ENCODE measurements around the gene ME1.
"Not testable (repeated sequence)": the region's sequence is repeated elsewhere in the genome, so short reads cannot be mapped to it uniquely, and the experiment has no call there.

The ME1 gene

DNA sequence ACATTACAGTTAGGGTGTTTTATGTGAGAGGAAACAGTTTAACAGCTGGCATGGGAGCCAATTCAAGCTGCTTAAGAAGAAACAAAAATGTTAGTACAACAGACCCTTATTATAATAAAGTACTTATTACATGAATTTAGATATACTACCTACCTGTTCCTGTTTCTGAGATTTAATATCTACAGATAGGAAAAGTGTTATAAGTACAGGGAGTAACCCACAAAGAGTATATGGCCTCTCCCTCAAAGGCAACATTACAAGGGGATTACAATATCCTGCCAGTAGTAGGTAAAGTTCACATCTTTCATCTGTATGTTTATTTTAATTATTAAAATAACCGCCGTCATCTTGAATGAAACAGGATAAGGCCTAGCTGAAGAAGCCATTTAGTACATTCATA is 1.8 kb upstream of the ME1 start:
- in situ Hi-C loops (cut with MboI; ENCODE audit: low sequenced_read_pairs) = no loop called here

DNA sequence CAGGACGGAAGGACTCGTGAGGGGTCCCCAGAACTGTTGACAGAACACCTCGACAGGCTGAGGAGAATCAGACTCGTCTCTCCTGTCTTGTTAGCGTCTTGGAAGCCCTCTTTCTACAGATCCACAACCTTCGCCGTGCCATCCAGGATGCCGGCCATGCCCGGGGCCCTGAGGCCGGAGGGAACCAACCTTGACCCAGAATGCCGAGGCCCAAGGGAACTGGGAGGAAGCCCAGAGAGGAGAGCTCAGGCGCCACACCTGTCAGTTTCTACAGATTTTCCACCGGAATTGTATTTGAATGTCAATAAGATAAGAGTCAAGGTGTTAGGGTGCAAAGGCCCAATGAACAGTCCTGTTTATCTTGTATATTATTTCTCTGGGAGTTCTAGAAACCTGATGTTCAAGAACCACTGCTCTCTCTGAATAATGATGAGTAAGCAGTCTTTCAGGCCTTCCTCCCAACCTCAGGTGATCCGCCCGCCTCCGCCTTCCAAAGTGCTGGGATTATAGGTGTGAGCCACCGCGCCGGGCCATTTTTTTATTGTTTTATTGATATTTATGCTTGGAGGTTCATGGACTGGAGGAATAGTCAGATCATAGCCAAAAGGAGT is 799 bp upstream of the ME1 start:
- in situ Hi-C loops (cut with MboI; ENCODE audit: low sequenced_read_pairs) = no loop called here

DNA sequence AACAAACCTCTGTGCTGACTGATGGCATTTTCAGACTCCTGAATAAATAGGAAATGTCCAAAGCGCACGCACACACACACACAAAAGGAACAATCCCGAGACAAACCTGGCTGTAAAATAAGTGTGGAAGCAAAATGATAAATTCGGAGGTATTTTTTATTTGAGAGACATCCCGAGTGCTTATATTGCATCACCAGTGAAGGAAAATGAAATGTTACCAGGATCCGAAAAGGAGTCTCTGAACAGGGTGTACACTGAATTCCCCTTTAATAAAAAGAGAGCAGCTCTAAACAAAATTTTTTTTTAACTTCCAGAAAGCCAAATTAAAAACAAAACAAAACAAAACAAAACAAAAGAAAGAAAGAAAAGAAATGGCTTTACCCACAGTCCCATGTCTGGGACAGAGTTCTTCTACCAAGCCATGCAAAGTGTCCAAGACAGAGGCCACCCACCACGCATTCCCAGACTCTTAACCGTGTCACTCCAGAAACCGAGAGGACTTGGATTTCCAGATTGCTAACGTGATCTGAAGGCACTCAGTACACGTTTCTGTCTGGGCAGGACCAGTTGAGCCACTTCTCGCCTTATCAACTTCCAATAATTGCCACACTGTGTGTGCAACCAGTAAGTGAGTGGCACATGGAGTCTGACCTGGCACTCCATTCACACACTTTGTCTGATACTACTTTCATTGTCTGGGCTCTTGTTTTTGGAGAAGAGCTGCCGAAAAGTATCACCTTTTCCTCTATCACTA is 817 bp downstream of the ME1 start:
- in situ Hi-C loops (cut with MboI; ENCODE audit: low sequenced_read_pairs) = no loop called here

DNA sequence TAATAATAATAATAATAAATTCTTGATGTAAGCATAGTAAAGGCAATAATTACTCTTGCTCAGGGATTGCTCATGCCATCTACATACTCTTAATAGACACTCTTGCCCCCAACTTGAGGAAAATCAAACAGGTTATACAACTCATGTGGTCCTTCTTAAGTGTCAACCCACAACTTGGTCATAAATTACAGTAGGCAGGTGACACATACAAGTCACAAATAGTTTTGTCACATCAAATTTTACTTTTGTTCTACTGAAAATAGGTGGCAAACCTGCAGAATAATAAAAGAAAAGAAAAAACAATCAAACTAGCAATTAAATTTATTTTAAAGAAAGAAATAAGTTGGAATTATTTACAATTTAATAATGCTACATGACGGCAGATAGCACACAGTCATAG is 1.6 kb downstream of the ME1 start:
- in situ Hi-C loops (cut with MboI; ENCODE audit: low sequenced_read_pairs) = no loop called here

DNA sequence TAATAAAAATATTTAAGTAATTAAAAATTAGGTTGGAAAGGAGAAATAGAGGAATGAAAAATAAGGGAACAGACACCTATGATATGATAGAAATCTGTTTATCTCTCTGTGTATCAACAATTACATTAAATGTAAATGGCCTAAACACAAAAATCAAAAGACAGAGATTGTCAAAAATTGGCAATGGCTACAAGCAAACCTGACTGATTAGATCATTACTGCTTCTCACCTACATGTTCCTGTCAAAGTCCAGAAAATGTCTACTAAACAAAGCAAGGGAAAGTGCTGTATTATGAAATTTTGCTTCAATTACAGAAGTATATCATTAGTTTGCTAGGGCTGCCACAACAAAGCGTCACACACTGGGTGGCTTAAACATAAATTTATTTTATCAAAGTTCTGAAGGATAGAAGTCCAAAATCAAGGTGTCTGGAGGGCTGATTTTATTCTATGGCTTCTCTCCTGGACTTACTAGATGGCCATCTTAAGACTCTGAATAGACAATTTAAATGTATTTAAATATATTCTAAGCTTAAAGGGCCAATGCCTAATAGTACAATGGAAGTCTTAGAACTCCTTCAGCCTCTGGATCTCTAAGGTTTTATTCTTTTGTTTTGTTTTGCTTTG is 6.3 kb downstream of the ME1 start:
- in situ Hi-C loops (cut with MboI; ENCODE audit: low sequenced_read_pairs) = no loop called here

DNA sequence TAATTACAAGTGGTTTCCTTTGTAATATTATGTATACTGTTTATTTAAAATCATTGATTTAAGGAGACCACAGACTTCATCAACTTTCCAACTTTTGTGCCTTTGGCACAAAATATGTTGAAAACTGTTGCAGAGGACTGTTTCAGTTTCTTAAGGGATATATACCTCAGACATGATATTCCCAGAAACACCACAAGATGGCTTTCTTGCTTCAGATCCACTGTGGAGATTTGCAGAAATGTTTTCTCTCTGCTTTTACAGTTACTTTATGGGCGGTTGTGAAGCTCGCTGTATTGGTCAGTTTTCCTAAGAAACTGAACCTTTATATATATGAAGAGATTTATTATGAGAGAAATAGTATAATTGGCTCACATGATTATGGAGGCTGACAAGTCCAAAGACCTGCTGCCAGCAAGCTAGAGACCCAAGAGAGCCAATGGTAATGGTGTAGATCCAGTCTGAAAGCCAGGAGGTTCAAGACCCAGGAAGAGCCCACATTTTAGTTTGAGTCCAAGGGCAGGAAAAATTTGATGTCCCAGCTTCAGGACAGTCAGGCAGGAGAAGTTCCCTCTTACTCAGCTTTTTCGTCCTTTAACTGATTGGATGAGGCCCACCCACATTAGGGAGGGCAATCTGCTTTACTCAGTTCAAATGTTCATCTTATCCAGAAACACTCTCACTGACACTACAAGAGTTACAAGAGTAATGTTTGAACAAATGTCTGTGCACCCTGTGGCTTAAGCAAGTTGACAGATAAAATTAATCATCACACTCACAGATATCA is 12.8 kb downstream of the ME1 start:
- in situ Hi-C loops (cut with MboI; ENCODE audit: low sequenced_read_pairs) = no loop called here

DNA sequence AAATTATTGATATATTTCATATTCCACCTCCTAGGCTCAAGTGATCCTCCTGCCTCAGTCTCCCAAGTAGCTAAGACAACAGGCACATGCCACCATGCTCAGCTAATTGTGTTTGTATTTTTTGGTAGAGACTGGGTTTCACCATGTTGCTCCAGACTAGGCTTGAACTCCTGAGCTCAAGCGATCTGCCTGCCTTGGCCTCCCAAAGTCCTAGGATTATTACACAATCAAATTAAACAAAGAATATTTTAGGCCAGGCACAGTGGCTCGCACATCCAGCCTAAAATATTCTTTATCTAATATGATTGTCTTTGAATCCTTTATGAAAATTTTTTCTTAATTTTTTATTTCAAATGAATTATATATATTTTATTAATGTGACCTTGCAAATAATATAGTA is 17.8 kb downstream of the ME1 start:
- in situ Hi-C loops (cut with MboI; ENCODE audit: low sequenced_read_pairs) = loop anchor here (5.0 kb wide), 1 partner anchor 99 kb away; the partner anchor contains the start of gene PRSS35

DNA sequence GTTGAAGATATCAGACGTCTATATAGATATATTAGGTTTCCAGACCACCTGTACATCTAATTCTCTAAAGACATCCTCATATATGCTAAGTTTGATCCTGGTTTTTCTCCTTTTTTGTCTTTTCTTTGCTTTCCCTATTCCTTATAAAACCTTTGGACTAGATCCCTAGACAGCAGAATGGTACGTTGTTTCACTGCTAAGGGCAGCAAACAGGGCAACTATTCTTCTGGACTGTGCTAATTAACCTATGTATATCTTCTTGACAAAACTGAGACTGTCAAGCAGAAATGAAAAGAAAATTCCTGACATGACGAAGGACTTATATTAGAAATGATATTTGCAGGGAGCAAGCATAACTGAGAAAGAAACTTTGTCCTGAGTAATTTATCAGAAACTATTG is 19.1 kb downstream of the ME1 start:
- in situ Hi-C loops (cut with MboI; ENCODE audit: low sequenced_read_pairs) = loop anchor here (5.0 kb wide), 1 partner anchor 101 kb away; the partner anchor contains the start of gene PRSS35

DNA sequence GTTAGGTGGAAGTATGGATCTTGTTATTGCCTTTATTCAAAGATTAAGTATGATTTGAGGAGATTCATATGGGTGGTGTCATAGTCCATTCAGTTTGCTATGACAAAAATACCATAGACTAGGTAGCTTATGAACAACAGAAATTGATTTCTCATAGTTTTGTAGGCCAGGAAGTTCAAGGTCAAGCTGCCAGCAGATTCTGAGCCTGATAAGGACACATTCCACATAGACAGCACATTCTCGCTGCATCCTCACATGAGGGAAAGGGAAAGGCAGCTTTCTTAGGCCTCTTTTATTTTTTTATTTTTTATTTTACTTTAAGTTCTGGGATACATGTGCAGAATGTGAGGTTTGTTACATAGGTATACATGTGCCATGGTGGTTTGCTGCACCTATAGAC is 27.7 kb downstream of the ME1 start:
- in situ Hi-C loops (cut with MboI; ENCODE audit: low sequenced_read_pairs) = no loop called here

DNA sequence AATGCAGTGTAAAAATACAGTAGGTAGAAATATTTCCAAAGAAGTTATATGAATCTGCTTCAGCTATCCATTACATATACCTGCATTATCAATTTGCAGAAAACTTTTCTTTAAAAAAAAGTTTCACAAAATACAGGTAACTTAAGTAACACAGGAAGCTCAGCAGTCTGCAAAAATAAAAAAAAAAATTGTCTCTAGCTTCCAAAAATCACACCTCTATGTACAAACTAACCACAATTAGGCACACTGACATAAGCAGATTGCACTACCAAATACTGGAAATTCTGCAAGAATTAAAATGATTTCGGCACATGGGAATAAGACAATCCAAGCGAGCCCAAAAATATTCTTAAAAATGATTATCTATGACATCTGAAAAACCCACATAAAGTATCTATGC is 41.2 kb downstream of the ME1 start:
- in situ Hi-C loops (cut with MboI; ENCODE audit: low sequenced_read_pairs) = no loop called here

DNA sequence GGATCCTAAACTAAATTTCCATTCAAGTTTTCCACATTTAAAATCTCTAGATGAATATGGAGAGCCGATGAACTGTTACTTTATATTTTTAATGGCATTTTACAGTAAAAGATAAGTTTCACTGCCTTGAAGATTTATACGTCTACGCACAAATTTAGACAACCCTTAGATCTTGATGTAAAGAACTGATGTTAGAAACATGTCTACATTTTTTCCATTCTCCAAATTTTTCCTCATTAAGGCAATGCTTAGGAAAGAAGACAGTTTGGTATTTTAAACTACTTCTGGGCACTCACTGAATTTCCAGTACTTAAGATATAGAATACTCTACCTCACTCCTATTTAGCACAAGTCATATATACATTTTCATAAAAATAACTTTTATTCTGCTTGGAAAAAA is 45.4 kb downstream of the ME1 start:
- in situ Hi-C loops (cut with MboI; ENCODE audit: low sequenced_read_pairs) = no loop called here

DNA sequence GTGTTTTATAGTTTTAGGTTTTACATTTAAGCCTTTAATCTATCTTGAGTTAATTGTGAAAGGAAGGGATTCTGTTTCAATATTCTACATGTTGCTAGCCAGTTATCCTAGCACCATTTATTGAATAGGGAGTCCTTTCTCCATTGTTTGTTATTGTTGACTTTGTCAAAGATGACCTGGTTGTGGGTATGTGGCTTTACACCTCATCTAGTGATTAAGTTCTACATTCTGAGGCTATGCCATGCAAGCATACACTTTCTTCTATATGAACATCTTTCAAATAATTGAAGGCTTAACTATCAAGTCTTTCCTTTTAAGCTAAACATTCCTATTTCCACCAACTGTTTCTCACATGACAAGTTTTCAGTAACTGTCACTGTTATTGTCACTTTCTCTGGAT is 46.1 kb downstream of the ME1 start:
- in situ Hi-C loops (cut with MboI; ENCODE audit: low sequenced_read_pairs) = no loop called here

DNA sequence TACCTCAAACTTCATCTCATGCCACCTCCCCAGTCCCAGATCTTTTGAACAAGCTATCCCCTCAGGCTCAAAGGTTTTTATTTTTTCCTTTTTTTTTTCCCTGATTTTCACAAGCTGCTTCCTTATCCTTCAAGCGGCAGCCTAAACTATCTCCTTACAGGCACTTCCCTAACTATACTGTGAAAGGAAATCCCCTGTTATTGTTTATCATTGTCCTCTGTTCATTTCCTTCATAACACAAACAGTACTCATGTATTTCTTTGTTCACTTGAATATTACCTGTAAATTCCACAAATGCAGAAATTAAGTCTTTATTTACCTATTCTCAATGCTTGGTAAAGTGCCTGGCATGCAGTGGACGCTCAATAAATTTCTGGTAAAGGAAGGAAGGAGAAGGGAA is 48.9 kb downstream of the ME1 start:
- in situ Hi-C loops (cut with MboI; ENCODE audit: low sequenced_read_pairs) = no loop called here

DNA sequence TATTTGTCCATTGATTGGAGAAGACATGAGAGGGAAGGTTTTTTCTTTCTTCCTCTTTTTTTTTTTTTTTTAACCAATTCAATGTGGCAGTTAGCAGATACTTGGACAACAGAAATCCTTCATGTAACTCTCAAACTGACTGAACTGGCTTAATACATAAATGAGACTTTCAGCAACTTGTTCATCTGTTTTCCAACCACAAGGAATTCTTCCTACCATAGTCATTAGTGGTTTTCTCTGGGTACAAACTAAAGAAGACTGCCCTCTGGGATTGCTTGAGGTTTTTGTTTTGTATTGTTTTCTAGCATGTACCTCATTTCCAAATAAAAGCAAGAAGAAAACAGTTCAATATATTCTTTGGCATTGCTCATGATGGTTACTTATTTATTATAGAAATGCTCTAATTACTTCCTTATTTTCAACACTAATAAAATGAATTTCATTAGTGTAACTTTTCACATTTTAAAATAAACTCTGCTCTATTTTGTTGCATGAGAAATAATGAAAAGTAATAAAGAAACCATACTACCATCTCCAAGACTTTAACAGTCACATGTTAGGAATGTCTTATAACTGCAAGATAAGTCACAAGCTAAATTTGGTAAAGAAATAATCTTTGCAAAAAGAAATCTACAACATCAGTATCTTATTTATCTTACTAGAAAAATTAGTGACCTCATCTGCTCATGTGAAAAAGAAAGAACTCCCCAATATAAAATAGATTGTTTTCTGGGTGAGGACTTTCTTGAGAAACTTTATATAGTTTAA is 52.0 kb downstream of the ME1 start:
- in situ Hi-C loops (cut with MboI; ENCODE audit: low sequenced_read_pairs) = no loop called here

DNA sequence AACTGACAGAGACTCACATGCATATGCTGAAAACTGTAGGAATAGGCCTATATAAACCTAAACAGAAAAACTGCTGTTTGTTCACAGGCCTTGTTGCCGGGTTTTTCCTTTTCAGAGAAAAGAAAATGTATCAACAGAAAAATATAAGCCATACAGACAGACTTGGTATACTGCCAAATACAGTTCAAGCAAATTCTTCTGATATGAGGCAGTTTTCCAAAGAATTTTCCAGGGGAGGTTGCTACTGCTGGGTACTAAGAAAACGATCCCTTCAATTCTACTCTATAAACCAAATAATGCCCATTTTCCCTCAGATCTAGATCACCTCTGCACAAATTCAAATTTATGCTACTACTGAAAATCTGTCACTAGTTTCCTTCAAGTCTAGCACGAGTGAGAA is 59.4 kb downstream of the ME1 start:
- in situ Hi-C loops (cut with MboI; ENCODE audit: low sequenced_read_pairs) = no loop called here

DNA sequence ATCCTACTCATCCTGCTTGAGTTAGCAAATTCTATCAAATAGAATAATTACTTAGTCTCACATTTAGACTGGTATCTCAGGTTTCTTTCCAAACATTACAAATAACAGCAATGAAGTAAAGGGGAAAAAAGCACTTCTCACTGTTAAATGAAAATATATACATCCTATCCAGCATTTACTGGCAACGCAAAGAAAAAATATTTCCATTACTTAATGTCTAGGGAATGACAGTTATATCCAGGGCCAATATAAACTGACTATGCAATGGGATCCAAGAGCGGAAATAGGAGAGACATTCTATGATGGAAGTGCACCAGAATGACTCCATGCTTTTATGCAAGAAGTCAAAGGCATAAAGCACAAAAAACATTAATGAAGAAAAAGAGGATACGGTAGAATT is 60.3 kb downstream of the ME1 start:
- in situ Hi-C loops (cut with MboI; ENCODE audit: low sequenced_read_pairs) = no loop called here

DNA sequence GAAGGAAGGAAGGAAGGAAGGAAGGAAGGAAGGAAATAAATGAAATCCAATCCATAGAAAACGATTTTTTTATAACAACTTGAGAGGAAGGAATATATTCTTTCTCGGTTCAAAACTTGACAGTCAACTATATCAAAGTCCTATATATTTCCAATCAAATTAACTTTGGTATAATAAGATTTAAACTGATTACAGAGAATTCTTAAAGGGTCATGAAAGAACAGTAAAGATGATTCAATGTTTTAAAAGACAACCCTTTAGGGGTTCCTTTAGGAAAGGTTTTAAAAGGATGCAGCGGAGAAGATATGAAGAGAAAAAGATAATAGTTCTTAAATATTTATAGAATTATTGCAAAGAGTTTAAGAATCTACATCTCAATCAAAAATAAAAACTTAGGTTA is 61.2 kb downstream of the ME1 start:
- in situ Hi-C loops (cut with MboI; ENCODE audit: low sequenced_read_pairs) = no loop called here

DNA sequence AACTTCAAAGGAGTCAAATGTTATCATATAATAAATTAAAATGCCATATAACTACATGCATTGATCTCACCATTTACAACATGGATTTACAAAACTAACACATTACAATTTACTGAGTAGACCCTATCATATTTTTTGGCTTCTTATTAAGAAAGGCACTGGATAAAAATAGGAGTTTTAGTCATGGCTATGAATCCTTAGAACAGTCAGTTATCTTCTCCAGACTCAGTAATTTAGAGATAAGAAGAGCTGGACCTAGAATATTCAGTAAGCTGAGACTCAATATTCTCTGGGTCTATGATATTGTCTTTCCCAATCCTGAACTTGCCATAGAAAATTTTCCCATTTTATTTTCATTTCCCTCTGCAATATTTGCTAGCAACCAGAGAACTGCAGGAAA is 62.3 kb downstream of the ME1 start:
- in situ Hi-C loops (cut with MboI; ENCODE audit: low sequenced_read_pairs) = no loop called here

DNA sequence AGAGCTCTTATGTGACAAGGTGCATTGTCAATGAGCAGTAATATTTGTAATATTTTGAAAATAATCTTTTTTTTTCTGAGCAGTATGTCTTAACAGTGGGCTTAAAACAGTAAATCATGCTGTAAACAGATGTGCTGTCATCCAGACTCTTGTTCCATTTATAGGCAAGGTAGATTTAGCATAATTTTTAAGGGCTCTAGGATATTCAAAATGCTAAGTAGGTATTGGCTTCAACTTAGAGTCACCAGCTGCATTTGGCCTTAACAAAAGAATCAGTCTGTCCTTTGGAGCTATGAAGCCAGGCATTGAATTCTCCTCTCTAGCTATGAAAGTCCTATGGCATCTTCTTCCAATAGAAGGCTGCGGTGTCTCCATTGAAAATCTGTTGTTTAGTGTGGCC is 63.7 kb downstream of the ME1 start:
- in situ Hi-C loops (cut with MboI; ENCODE audit: low sequenced_read_pairs) = no loop called here

DNA sequence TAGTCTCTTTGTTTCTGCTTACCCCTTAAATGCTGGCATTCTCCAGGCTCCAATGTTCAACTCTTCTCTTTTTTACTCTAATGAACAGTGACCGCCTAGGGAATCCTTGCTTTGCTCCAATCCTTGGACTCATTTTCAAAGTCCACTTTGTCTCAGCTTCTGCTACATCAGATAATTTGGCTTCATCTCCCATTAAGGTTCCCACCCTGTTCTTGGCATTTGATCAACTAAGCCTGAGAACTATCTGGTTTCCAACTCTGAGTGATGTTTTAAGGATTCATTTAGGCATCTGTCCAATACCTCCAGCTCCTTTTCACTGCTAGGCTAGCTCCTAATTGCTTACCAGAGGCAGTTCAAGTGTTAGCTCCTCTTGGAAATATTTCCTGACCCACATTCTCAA is 64.9 kb downstream of the ME1 start:
- in situ Hi-C loops (cut with MboI; ENCODE audit: low sequenced_read_pairs) = no loop called here

DNA sequence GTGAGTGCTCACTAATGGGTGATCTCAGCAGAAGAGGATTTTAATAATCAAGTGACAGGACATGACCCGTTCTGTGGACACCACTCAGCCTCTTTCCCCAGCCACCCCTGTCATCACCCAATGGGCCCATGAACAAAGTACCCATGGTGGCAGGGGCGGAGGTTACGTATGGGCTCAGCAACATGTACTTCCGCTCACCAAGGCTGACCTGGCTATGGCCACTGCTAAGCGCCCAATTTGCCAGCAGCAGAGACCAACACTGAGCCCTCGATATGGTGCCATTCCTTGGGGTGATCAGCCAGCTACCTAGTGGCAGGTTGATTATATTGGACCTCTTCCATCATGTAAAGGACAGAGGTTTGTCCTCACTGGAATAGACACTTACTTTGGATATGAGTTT is 68.5 kb downstream of the ME1 start:
- in situ Hi-C loops (cut with MboI; ENCODE audit: low sequenced_read_pairs) = not testable (repeated sequence)
